ENCODE results near the gene CERT1. TPM values are rescaled to one million over a fixed set of nuclear protein-coding genes. Genes with fewer than 3 reads are reported as not detected.

CERT1 gene
- total RNA-seq, 4 donors from 2014 or later, result 36.9 to 65.8 (median 43.0) TPM

DNA sequence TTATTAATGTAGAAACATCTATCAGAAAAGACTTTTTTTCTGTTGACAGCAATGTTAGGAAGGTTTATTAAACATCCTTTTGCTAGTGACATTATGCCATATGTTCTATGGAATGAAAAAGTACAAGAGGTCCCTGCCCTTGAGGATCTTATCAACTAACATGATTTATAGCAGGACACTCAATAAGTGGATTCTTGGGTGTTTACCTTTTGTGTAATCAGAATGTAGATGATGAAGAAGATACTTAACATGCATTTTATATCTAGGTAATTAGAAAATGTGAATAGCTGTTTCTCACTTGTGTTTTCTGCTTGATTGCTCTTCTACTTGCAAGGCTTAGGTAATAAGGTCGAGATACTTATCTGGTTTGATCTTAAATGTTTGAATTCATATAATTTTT is 169.5 kb downstream of the CERT1 start:
- TF ChIP-seq, protein P1, sequence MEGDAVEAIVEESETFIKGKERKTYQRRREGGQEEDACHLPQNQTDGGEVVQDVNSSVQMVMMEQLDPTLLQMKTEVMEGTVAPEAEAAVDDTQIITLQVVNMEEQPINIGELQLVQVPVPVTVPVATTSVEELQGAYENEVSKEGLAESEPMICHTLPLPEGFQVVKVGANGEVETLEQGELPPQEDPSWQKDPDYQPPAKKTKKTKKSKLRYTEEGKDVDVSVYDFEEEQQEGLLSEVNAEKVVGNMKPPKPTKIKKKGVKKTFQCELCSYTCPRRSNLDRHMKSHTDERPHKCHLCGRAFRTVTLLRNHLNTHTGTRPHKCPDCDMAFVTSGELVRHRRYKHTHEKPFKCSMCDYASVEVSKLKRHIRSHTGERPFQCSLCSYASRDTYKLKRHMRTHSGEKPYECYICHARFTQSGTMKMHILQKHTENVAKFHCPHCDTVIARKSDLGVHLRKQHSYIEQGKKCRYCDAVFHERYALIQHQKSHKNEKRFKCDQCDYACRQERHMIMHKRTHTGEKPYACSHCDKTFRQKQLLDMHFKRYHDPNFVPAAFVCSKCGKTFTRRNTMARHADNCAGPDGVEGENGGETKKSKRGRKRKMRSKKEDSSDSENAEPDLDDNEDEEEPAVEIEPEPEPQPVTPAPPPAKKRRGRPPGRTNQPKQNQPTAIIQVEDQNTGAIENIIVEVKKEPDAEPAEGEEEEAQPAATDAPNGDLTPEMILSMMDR (IDR thresholded peaks at IDR 0.05), result no peak
- no peak for TF ChIP-seq POLR2A (IDR thresholded peaks at IDR 0.05)
- no peak overlapping the region for H3K4me3 ChIP-seq
- H3K9me3 ChIP-seq, result no peaks in the 10 kb centered on the region
- DNase-seq, result no peak
- H3K27ac ChIP-seq, result no peak overlapping the region
- intact Hi-C loops (cut with DNase I; ENCODE audit: low total_unique reads), result no loop called here
- no peaks in the 10 kb centered on the region for H3K27me3 ChIP-seq
- peaks cover 0 to 7% of the 10 kb centered on the region in 2 donors for H3K4me1 ChIP-seq
- no peaks in the 10 kb centered on the region for H3K36me3 ChIP-seq

DNA sequence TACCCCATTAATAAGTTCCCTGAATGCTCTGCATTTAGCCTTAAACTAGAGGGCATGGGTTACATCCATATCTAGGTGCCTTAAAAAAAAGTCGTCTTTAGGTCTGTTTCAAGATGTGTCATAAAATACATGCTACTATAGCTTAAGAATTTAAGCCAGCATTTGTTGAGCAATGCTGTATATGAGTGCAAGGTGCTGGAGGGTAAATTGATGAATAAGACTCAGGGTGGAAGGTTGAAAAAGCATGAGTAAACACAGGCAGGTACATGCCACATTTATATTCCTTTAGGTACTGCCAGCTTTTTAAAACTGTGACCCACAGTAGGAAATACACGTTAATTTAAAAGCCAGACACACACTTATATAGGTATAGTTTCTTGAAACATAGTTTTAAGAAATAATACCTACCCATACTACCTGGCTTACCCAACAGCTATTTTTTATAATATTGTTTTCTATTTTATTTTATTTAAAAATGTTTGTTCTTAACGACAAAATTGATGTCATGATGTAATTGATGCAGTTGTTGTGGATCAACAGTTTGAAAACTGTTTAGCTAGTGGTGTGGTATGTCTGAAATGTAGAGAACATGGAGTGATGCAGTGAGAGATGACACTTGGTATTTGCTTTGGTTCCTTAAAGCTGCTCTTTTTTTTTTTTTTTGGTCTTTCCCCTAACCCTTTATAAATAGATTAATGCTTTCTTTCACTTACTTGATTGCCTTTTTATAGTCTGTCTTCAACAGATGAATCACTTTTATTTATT is 170.5 kb downstream of the CERT1 start:
- intact Hi-C loops (cut with DNase I; ENCODE audit: low total_unique reads), result no loop called here
- no peak overlapping the region for H3K4me3 ChIP-seq
- peaks cover 0 to 7% of the 10 kb centered on the region in 2 donors for H3K4me1 ChIP-seq
- H3K36me3 ChIP-seq, result no peaks in the 10 kb centered on the region
- H3K9me3 ChIP-seq, result no peaks in the 10 kb centered on the region
- DNase-seq, result no peak
- H3K27me3 ChIP-seq, result no peaks in the 10 kb centered on the region
- no peak overlapping the region for H3K27ac ChIP-seq
- TF ChIP-seq, protein P1 (IDR thresholded peaks at IDR 0.05), result no peak
- no peak for TF ChIP-seq POLR2A (IDR thresholded peaks at IDR 0.05)

DNA sequence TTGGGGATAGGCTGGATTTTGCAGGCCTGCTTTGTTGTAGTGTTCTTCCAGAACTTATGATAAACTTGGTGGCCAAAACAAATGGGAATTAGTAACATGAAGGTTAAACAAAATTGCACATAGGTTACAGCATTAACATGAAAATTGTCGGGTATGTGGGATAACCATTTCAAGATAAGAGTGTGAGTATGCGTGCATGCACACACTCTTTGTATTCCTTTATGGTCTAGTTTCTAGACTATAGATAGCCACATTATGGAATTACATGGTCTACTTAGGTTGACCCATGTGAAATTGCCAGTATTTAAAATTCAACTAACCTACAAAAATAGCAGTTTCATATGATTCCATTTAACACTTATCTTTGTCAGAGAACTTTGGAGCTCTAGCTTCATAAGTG is 173.0 kb downstream of the CERT1 start:
- DNase-seq, result no peak
- intact Hi-C loops (cut with DNase I; ENCODE audit: low total_unique reads), result loop anchor here (5.0 kb wide), 1 partner anchor 651 kb away; the partner anchor contains the start of gene HEXB
- Histone ChIP-seq H3K4me3 (peak overlapping the region in 1 of 2 donors; percentile 71), H3K9me3 (no peaks in the 10 kb centered on the region), H3K36me3 (no peaks in the 10 kb centered on the region), H3K4me1 (peaks cover 0 to 7% of the 10 kb centered on the region in 2 donors), H3K27me3 (no peaks in the 10 kb centered on the region), H3K27ac (no peak overlapping the region)
- no peak for TF ChIP-seq POLR2A (IDR thresholded peaks at IDR 0.05)
- TF ChIP-seq, protein P1 (IDR thresholded peaks at IDR 0.05), result no peak

DNA sequence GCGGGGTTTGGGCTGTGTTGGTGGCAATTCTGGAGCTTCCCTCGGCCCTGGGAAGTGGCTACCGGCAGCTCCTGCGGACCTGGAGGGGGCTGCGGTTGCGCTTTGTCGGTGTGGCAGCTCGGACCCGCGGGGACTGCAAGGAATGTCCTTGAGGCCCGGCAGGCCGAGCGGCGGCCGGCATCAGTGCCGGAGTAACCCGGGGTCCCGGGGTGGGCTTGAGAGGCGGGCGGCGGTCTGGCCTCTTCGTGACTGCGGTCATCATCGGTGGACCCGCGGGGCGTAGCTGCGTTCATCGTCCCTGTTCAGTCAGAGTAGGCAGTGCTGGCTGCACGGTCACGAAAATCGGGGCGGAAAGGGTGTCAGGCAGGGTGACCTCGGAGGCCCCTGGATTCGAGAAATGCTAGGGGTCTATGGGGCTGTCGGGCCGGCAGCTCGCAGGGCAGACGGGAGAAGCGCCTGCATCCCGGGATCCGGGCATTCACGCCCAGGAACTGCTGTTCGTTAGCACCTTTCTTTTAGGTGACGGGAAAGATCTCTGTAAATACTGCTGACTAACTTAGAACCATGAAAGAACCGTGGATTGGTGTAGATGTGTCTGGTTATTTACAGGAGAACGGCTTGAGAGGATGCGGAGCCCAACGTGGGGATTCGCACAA is 173.9 kb downstream of the CERT1 start:
- TF ChIP-seq, protein P1 (IDR thresholded peaks at IDR 0.05), result no peak
- H3K4me3 ChIP-seq, result peak overlapping the region; percentile 71 to 100
- H3K36me3 ChIP-seq, result no peaks in the 10 kb centered on the region
- no peaks in the 10 kb centered on the region for H3K27me3 ChIP-seq
- peak overlapping the region; percentile 85 to 93 for H3K27ac ChIP-seq
- H3K4me1 ChIP-seq, result peaks cover 0 to 7% of the 10 kb centered on the region in 2 donors
- peak; percentile 28 to 34 for DNase-seq
- intact Hi-C loops (cut with DNase I; ENCODE audit: low total_unique reads), result loop anchor here (5.0 kb wide), 1 partner anchor 650 kb away; the partner anchor contains the start of gene HEXB
- no peaks in the 10 kb centered on the region for H3K9me3 ChIP-seq
